SU-DHL-6 (cell line): ENCODE data around the gene FNDC11.

Source experiments
- CTCF ChIP-seq: fragments of 200-600 bp; sonication (generic); IDR thresholded peaks from one replicate; pipeline ENCODE4 v1.5.1; 2017; ENCODE audit warnings: antibody characterized with exemption, mild to moderate bottlenecking, low read length, moderate library complexity; ENCODE audit not compliant: insufficient read depth, poor library complexity, severe bottlenecking
- EZH2phosphoT487 ChIP-seq: fragments of 200-600 bp; sonication (generic), shearing (Covaris generic); conservative IDR thresholded peaks from 2 replicates; pipeline ENCODE4 v1.6.1; 2018; ENCODE audit warnings: mild to moderate bottlenecking, antibody characterized with exemption, low read length, moderate library complexity, mixed read lengths

GRCh38 chr20:63519668-63520503, 34.1 kb upstream of the FNDC11 start:
- peak; percentile 22 for TF ChIP-seq CTCF
- TF ChIP-seq EZH2phosphoT487: no peak
